ENCODE data around the gene TRIM10.
"Not testable (repeated sequence)": the region's sequence is repeated elsewhere in the genome, so short reads cannot be mapped to it uniquely, and the experiment has no call there.

The TRIM10 gene

GRCh38 chr6:30171677-30172471, 10.9 kb upstream of the TRIM10 start:
- no peak for DNase-seq

GRCh38 chr6:30169658-30170614, 8.9 kb upstream of the TRIM10 start:
- DNase-seq = peak; percentile 33

GRCh38 chr6:30168741-30169140, 7.7 kb upstream of the TRIM10 start:
- DNase-seq = no peak

GRCh38 chr6:30167101-30167500, 6.1 kb upstream of the TRIM10 start:
- no peak for DNase-seq

GRCh38 chr6:30165238-30165637, 4.2 kb upstream of the TRIM10 start:
- not testable (repeated sequence) for DNase-seq

- no peak for DNase-seq
These were observed 3.7 kb upstream of the TRIM10 start for GRCh38 chr6:30164714-30165113.

- DNase-seq = no peak
These were observed 3.1 kb upstream of the TRIM10 start for GRCh38 chr6:30163918-30164654.

GRCh38 chr6:30163090-30163917, 2.3 kb upstream of the TRIM10 start, which contains the start of gene TRIM15:
Gene TRIM15 (plus strand): TSS chr6:30163546. CDS start chr6:30163685, 139 bp downstream.
- no peak for DNase-seq

- DNase-seq = no peak
These were observed 1.5 kb upstream of the TRIM10 start for GRCh38 chr6:30162265-30163089.

- no peak for DNase-seq
These were observed 815 bp downstream of the TRIM10 start for GRCh38 chr6:30160008-30160784.

GRCh38 chr6:30158475-30159040, 2.5 kb downstream of the TRIM10 start:
- no peak for DNase-seq

GRCh38 chr6:30157999-30158398, 3.0 kb downstream of the TRIM10 start:
- DNase-seq = no peak

GRCh38 chr6:30157581-30157980, 3.4 kb downstream of the TRIM10 start:
- DNase-seq = no peak

GRCh38 chr6:30156774-30157173, 4.2 kb downstream of the TRIM10 start:
- no peak for DNase-seq

GRCh38 chr6:30156262-30156599, 4.8 kb downstream of the TRIM10 start:
- DNase-seq = no peak

- no peak for DNase-seq
These were observed 5.3 kb downstream of the TRIM10 start for GRCh38 chr6:30155520-30156261.

- DNase-seq = no peak
These were observed 6.1 kb downstream of the TRIM10 start for GRCh38 chr6:30154709-30155519.

- no peak for DNase-seq
These were observed 7.0 kb downstream of the TRIM10 start for GRCh38 chr6:30154061-30154460.

All from NCI-H2029 treated with DMSO at 0.1 percent for 48 hours (cell line).